Colonic mucosa (tissue), 4 donors: ENCODE measurements around the gene PACC1. TPM values are rescaled to one million over a fixed set of nuclear protein-coding genes. Genes with fewer than 3 reads are reported as not detected.

Experiments
- DNase-seq: peaks from one replicate; pipeline ENCODE4 v3.0.0-alpha.2; 2020
- H3K27ac ChIP-seq: fragments of 200-600 bp; one replicate; pipeline ENCODE4 v1.8.0; 2021
- H3K27me3 ChIP-seq: fragments of 200-600 bp; one replicate; pipeline ENCODE4 v1.8.0; 2021
- H3K36me3 ChIP-seq: fragments of 200-600 bp; one replicate; pipeline ENCODE4 v1.8.0; 2021
- H3K4me1 ChIP-seq: fragments of 200-600 bp; one replicate; pipeline ENCODE4 v1.8.0; 2021; ENCODE audit warnings: mild to moderate bottlenecking
- H3K4me3 ChIP-seq: fragments of 200-600 bp; one replicate; pipeline ENCODE4 v1.8.0; 2021
- H3K9ac ChIP-seq, 2 donors: one replicate each; pipeline ENCODE4 v1.7.0; 2013; ENCODE audit warnings: control low read depth in 2 of 2, low read depth in 2 of 2, low read length in 2 of 2
- H3K9me3 ChIP-seq: fragments of 200-600 bp; one replicate; pipeline ENCODE4 v1.8.0; 2021
- intact Hi-C: fragments of 100-400 bp; cut with DNase I; formaldehyde crosslinking; loops from one replicate; pipeline ENCODE4 v1.14.1; 2022
- total RNA-seq, 2 donors: library from RNA; stranded (reverse); fragmentation: NEBNext Ultra II Directional in 1 of 2; extraction: Animal tissue kit (Norgen Biotek cat#: 25700) in 1 of 2; gene quantifications; one replicate each; pipeline ENCODE4 v1.2.1, GENCODE V29; 2021
- TF ChIP-seq, protein P1 (sequence below): fragments of 200-600 bp; IDR thresholded peaks from one replicate; pipeline ENCODE4 v1.8.0; 2022; ENCODE audit warnings: antibody characterized with exemption, mild to moderate bottlenecking
- donor health status: healthy.
- donor health status: DM: no; HTN: no; CAD: no.
- donor health status: DM: no; HTN: no; CAD: no.

The PACC1 gene
- total RNA-seq, 2 donors from 2014 or later = 2.6 to 3.1 TPM

GRCh38 chr1:212388985-212389716 is 25.5 kb downstream of the PACC1 start:
- Histone ChIP-seq H3K36me3 (no peaks in the 10 kb centered on the region), H3K27ac (no peak overlapping the region), H3K9me3 (no peaks in the 10 kb centered on the region), H3K4me1 (no peaks in the 10 kb centered on the region), H3K9ac (no peak overlapping the region), H3K27me3 (no peaks in the 10 kb centered on the region), H3K4me3 (no peak overlapping the region)
- TF ChIP-seq, protein P1, sequence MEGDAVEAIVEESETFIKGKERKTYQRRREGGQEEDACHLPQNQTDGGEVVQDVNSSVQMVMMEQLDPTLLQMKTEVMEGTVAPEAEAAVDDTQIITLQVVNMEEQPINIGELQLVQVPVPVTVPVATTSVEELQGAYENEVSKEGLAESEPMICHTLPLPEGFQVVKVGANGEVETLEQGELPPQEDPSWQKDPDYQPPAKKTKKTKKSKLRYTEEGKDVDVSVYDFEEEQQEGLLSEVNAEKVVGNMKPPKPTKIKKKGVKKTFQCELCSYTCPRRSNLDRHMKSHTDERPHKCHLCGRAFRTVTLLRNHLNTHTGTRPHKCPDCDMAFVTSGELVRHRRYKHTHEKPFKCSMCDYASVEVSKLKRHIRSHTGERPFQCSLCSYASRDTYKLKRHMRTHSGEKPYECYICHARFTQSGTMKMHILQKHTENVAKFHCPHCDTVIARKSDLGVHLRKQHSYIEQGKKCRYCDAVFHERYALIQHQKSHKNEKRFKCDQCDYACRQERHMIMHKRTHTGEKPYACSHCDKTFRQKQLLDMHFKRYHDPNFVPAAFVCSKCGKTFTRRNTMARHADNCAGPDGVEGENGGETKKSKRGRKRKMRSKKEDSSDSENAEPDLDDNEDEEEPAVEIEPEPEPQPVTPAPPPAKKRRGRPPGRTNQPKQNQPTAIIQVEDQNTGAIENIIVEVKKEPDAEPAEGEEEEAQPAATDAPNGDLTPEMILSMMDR = no peak
- no peak for DNase-seq
- intact Hi-C loops = no loop called here

GRCh38 chr1:212386029-212386428 is 28.7 kb downstream of the PACC1 start:
- H3K4me1 ChIP-seq = no peaks in the 10 kb centered on the region
- no peak for DNase-seq
- H3K27me3 ChIP-seq = no peaks in the 10 kb centered on the region
- no peaks in the 10 kb centered on the region for H3K9me3 ChIP-seq
- no peak overlapping the region for H3K9ac ChIP-seq
- H3K27ac ChIP-seq = no peak overlapping the region
- intact Hi-C loops = no loop called here
- H3K36me3 ChIP-seq = no peaks in the 10 kb centered on the region
- TF ChIP-seq, protein P1 = no peak
- H3K4me3 ChIP-seq = no peak overlapping the region

DNA sequence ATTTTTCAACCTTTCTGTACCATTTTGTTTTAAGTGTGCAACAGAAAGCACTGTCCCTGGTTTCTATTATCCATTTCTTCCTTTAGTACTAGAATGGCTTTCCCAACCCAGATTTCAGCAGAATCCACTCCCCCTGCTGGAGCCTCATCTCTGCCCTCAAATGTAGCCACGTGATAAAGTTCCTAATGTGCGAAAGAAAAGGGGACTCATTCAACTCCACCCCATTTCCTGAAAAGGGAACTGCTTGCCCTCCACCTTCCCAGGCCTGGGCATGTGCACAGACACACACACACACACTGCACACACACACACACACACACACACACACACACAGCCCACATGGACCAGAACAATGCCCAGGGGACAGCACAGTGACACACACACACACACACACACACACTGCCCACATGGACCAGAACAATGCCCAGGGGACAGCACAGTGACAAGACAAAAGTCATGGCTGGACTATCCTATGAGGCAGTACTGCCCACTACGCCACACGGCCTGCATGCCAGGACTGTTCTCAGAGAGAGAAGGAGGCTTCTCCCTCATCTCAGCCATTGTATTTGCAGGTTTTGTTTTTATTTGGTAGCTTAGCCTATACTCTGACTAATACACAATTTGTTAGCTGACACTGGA is 33.2 kb downstream of the PACC1 start:
- Histone ChIP-seq H3K9me3 (no peaks in the 10 kb centered on the region), H3K27ac (no peak overlapping the region), H3K4me1 (no peaks in the 10 kb centered on the region), H3K9ac (no peak overlapping the region), H3K27me3 (no peaks in the 10 kb centered on the region), H3K4me3 (no peak overlapping the region), H3K36me3 (no peaks in the 10 kb centered on the region)
- no peak for DNase-seq
- TF ChIP-seq, protein P1 = no peak
- intact Hi-C loops = no loop called here

GRCh38 chr1:212379366-212379765 is 35.3 kb downstream of the PACC1 start:
- Histone ChIP-seq H3K27ac (no peak overlapping the region), H3K27me3 (no peaks in the 10 kb centered on the region), H3K9me3 (no peaks in the 10 kb centered on the region), H3K9ac (no peak overlapping the region), H3K36me3 (no peaks in the 10 kb centered on the region), H3K4me3 (no peak overlapping the region), H3K4me1 (no peaks in the 10 kb centered on the region)
- intact Hi-C loops = no loop called here
- DNase-seq = no peak
- TF ChIP-seq, protein P1 = no peak

- no peaks in the 10 kb centered on the region for H3K36me3 ChIP-seq
- intact Hi-C loops = no loop called here
- H3K4me3 ChIP-seq = no peak overlapping the region
These were observed 37.0 kb downstream of the PACC1 start for GRCh38 chr1:212377644-212378043.

More at GRCh38 chr1:212377644-212378043, 37.0 kb downstream of the PACC1 start:
- H3K9me3 ChIP-seq = no peaks in the 10 kb centered on the region
- DNase-seq = no peak
- H3K4me1 ChIP-seq = no peaks in the 10 kb centered on the region
- H3K9ac ChIP-seq = no peak overlapping the region
- TF ChIP-seq, protein P1 = no peak
- H3K27ac ChIP-seq = no peak overlapping the region
- H3K27me3 ChIP-seq = no peaks in the 10 kb centered on the region
